GM19239 (cell line): ENCODE data around the gene HLA-DRB1.
A peak's percentile ranks its signal among the peaks of the same experiment; 100 is the strongest.
"Not testable (repeated sequence)": the region's sequence is repeated elsewhere in the genome, so short reads cannot be mapped to it uniquely, and the experiment has no call there.

Experiments
- DNase-seq: peaks from one replicate; pipeline ENCODE4 v3.0.0; 2011; ENCODE audit warnings: low spot score; ENCODE audit not compliant: insufficient read length
- FAIRE-seq: peaks from 2 replicates; lab custom pipeline; 2011; peaks lifted over from hg19 to GRCh38; lab: Jason Lieb, UNC

HLA-DRB1 gene

DNA sequence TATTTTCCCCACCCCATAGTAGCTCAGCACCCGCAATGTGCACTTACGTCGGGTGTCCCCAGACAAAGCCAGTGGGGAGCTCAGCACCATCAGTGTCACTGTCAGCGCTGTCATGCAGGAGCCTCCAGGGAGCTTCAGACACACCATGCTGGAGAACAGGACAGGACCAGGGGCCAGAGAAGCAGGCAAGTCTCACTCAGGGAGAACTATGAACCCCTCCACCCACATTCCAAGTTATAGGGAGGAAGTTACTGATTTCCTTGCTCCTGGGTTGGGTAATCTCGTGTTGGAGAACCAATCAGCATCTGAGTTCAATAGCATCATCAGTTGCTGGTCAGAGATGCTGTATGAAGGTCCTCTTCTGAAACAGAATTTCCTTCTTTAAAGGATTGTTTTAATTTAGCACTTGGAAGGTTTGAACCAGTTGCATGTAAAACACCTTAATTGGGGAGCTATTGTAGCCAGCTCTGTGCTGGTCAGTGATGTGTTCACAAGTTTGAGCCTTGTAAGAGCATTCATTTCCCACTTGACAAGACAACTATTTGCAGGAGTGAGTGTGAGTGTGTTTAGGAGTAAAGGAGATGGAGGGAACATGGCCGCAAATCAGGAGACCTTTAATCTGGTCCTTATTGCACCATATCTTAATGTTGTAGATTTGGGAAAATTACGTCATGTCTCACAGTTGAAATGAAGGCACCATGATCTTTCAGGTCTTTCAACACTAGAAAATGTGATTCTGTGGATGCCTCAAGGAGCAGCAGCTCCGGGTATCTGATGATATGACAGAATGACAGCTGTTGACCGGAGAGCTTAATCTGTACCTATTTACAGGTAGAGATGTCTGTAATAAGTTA lies at the start of gene HLA-DRB1:
TSS of gene HLA-DRB1 (minus strand) at position 253 of the 854 bp plus-strand sequence. CDS start at position 147, 106 bp downstream.
- FAIRE-seq, result peak; percentile 100
- DNase-seq, result no peak

DNA sequence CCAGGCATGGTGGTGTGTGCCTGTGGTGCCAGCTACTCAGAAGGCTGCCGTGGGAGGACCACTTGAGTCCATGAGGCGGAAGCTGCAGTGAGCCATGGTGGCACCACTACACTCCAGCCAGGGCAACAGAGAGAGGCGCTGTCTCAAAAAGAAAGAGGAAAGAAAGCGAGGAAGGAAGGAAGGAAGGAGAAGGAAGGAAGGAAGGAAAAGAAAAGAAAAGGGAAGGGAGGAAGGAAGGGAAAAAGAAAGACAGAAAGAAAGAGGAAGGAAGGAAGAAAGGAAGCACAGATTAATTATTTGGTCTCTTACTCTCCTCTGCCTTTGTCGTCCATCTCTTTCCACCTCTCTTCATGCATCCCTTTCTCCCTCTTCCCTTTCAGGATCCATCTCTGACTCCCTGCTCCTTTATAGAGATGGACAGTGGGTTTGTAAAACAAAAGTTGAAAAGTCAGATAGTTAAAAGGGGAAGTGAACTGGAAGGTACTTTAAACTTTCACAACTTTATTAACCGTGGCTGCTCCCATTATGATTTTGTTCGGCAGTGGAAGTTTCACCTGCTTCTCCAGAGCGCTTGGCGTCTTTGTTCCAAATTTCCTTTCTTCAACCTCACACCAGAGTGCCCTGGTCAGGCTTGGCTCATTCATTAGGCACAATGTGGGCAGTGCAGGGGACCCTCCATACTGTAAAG lies 49.0 kb upstream of the HLA-DRB1 start:
- DNase-seq (no peak), FAIRE-seq (peak; percentile 87)

DNA sequence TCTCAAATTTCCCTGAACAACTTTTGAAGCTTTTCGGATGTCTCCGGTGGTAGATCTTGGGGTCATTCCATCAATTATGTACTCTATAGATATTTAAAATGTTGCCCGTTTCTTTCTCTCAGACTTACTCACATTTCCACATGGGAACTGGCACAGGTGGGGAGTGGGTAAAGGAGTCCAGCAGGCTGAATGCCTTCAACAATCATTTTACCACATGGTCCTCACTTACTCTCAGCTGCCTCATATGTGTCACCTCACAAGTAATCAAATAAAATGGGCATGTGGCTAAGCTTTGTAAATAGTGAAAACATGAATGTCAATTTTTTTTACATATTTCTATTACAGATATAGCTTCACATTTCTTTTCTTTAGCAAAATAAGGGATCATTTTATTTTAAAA lies 48.2 kb upstream of the HLA-DRB1 start:
- peak; percentile 47 for FAIRE-seq
- no peak for DNase-seq

DNA sequence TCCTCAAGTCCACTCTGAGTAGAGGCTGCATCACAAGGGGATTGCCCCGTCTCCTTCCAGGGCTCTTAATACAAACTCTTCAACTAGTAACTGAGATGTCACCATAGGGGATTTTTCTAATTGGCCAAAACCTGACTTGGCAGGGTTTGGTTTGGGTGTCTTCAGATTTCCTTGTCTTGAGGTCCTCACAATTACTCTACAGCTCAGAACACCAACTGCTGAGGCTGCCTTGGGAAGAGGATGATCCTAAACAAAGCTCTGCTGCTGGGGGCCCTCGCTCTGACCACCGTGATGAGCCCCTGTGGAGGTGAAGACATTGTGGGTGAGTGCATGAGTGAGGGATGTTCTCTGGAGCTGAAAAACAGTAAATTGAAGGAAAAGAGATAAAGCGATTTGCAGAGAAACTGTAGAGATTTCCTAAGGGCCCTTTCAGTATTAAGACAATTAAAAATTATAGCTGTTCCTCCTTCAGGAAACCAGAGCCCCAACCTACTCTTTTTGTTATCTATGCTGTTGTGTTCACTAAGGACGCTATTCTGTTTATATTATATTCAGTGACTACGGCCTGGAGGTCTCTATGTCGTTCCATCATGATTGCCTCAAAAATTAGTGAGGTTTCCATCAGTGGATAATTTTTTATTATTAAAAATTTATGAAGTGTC lies 47.7 kb upstream of the HLA-DRB1 start, which contains the start of gene HLA-DQA1:
TSS of gene HLA-DQA1 (plus strand) at position 188 of the 662 bp plus-strand sequence. CDS start at position 241, 53 bp downstream.
- peak; percentile 18 for DNase-seq
- peak; percentile 95 for FAIRE-seq

DNA sequence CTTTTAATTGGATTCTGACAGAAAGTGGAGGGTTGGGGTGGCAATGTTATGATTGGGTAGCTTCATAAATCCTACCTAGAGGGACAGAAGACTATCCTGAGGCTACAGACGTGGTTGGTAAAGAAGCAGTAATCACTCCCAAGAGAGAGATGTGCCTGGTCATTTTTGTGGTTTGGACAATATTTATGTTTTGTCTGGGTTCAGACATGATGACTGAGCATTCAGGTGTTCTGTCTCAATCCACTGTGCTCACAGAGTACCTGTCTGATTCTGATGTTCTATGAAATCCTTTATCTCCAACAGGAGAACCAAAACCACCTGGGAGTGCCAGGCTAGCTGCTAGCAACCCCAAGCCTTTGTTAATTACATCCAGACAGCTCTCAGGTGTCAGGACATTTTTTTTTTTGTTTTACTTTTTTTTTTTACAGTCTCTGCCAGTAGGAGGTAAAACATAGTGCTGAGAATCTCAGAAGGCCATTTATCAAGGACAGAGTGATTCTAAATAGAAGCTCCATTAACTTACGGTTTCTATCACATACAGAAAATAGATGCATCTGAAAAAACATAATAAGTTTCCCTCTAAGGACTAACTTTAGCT lies 46.0 kb upstream of the HLA-DRB1 start:
- FAIRE-seq (peak; percentile 88), DNase-seq (no peak)

DNA sequence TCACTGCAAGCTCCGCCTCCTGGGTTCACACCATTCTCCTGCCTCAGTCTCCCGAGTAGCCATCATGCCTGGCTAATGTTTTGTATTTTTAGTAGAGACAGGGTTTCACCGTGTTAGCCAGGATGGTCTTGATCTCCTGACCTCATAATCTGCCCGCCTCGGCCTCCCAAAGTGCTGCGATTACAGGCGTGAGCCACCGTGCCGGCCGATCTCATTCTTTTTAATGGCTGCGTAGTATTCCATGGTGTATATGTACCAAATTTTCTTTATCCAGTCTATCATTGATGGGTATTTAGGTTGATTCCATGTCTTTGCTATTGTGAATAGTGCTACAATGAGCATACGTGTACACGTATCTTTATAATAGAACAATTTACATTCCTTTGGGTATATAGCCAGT lies 40.1 kb upstream of the HLA-DRB1 start:
- DNase-seq, FAIRE-seq: not testable (repeated sequence)

DNA sequence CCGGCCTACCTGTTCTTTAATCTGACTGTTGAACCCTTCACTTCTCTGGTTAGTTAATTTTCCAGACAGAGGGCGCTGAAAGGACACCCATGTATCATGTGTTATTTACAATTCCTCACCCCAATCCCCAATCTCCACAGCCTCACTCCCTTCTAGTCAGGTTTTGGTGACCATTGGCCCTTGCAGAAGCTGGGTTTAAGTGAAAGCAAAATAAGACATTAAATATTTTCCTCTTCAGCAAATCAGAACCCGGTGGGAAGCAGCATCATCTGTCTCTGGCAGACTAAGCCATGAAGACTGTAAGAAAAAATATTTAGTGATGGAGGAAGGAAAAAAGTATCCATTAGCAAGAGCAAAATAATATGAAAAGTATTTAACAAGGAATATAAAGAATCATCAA lies 38.2 kb upstream of the HLA-DRB1 start:
- FAIRE-seq (peak; percentile 49), DNase-seq (no peak)

DNA sequence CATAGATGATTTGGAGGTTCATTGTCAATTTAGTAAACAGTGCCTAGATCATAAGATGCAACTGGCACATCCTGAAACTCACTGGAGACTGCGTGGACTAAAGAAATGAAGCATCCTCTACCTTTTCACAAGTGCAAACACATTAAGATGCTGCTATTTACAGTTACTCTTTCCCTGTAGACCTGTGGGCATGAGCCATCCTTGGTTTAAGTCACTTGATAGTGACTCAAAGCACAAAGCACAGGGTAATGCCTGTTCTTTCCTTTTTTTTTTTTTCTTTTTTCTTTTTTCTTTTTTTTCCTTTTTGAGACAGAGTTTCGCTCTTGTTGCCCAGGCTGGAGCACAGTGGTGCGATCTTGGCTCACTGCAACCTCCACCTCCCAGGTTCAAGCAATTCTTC lies 37.6 kb upstream of the HLA-DRB1 start:
- no peak for DNase-seq
- FAIRE-seq, result peak; percentile 18

DNA sequence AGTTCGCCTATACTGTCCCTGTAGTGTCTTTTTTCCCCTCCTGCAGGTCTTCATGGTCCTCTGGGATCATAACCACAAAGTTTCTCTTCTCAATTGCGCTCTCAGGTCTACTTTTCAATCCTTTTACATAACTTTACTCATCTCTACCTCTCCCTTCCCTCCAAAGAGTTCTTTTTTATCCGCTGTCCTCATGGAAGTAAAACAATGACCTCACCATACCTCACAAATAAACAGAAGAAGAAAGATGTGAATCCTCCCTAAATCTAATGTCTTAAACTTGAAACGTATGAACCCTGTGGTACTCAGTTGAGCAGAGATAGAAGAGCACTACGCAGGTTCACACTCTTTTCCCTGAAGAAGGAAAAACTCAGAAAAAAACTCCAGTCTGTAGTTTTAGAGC lies 35.5 kb upstream of the HLA-DRB1 start:
- peak; percentile 55 for FAIRE-seq
- no peak for DNase-seq

DNA sequence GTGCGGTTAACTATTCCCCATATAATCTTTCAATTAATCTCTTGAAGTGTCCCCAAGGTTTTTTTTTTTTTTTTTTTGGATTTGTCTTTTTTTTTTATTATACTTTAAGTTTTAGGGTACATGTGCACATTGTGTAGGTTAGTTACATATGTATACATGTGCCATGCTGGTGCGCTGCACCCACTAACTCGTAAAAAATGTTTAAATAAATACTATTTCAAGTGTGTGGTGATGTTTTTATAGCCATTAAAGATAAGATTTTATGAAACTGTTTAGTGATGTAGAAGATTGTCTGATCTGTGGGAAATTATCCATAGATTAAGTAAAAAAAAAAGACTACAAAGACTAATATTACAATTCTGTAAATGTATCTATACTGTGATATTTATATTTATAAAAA lies 34.9 kb upstream of the HLA-DRB1 start:
- no peak for DNase-seq
- FAIRE-seq, result no peak

DNA sequence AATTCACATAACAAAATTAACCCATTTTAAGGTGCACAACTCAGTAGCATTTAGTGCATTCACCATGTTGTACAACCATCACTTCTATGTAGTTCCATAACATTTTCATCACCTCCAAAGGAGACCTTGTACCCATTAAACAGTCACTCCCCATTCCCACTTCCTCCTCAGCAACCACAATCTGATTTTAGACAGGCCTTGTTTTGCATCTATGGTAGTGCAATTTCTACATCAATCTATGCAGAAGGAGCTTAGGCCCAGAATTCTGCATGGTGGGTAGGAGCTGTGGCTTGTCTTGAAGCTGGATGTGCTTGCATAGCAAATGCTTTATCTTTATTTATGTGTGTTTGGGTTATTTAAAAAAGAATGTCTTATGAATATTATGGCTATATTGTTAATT lies 34.0 kb upstream of the HLA-DRB1 start:
- DNase-seq (no peak), FAIRE-seq (peak; percentile 97)

DNA sequence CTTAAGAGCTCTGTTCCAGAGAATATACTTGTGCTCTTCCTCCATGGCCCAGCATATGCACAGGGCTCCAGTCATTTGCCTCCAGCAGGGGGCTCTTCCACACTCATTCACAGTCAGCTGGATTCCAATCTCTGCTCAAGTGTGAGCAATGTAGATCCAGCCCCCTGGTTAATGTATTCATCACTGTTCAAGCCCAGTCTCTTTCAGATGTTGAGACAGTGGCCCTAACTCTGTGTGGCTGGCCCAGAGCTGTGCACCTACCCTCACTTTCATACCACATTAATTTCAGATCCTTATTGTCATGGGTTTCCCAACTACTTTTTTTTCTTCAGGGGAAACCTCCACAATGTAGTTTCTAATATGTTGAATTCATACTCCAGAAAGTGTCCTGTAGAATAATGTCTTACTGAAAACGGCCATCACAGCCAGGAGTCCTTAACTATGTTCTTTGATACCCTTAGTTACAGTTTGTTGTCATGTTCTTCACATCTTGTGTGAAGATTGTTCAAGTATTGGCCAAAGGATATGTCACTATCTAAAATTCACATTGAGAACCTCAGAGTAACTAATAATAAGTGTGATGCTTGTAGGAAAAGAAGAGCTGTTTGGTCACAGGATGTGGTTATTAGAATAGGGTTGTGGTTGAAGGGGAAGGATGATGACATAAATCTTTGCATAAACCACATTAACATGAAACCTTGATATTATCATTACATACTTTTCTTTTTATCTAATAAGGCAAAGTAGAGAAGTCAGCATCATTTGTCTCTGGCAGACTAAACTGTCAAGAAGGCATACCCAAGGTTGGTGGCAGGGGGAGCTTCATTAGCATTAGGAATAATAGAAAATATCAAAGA lies 33.1 kb upstream of the HLA-DRB1 start:
- peak; percentile 99 for FAIRE-seq
- no peak for DNase-seq

DNA sequence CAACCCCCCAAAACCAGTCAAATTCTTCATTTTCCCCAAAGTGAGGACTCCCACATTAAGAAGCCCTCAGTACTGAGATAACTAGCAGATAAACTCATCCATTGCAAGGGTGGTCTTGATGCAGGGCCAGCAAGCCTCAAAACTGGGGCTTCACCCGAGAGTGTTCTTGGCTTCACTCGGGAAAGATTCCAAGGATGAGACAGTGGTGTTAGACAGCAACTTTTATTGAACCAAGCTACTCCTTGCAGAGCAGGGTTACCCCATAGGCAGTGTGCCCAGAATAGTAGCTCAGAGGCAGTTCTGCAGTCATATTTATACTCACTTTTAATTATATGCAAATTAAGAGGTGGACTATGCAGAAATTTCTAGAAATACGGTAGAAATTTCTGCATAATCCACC lies 31.7 kb upstream of the HLA-DRB1 start:
- FAIRE-seq, result no peak
- DNase-seq, result no peak

DNA sequence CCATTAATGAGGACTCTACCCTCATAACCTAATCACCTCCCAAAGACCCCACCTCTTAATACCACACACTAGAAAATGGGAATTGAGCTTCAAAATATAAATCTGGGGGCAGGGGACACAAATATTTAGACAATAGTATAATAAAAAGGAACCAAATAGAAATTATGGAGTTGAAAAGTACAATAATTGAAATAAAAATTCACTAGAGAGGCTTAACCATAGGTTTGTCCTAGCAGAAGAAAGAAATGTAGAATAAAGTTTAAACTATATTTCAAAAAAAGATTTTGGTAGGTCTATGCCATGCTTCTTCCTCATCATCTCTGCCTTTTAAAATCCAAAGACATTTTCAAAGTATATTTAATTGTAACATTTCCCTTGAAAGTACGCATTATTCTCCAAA lies 28.1 kb upstream of the HLA-DRB1 start:
- FAIRE-seq (no peak), DNase-seq (no peak)

DNA sequence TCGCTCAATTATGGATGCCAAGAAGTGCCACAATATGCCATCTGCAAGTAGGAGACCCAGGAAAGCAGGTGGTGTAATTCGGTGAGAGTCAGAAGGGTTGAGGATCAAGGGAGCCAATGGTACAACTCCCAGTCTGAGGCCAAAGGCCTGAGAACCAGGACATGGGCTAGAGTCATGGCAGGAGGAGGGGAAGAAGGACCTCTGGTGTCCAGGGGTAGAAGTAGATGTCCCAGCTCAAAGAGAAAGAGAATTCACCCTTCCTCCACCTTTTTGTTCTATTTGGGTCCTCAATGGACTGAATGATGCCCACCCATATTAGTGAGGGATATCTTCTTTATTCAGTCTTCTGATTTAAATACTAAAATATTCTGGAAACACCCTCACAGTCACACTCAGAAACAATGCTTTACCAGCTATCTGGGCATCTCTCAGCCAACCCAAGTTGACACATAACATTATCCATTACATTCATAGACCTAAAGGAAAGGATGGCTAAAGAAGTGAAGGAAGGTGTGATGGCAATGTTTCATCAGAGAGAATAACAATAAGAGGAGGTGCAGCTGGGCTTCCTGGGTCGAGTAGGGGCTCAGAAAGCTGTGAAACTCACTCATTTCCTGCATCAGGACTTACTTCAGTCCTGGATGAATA lies 26.4 kb upstream of the HLA-DRB1 start:
- DNase-seq (no peak), FAIRE-seq (no peak)

DNA sequence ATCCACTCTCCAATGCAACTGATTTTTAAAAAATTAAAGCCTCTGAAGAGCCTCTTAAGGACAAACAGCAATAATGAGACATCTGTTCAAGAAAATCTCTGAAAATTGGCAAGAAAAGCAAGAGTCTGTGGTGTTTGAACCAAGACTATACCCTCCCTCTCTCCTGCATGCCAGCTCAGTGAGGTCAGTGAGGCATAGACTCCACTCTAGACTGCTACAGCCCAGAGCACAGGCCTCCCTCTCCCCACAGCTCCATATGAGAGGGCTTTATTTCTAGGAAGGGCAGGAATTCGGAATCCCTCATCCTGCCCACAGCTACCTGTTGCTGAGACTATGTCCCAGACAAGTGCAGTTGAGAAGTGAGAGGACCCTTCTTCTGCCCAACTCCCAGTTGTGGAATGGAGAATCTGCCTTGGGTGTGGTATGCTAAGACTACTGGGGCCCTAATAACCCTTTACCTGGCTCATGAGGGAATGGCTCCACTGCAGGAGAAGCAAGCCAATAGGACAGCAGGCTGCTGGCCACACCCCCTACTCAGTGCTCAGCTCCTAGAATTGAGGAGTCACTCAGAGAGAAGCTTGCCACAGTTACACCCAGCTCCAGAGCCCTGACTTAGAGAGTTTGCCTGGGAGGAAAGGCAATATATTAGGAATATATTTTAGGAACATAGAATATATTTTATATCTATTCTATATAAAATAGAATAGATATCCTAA lies 24.9 kb upstream of the HLA-DRB1 start:
- FAIRE-seq (no peak), DNase-seq (no peak)

DNA sequence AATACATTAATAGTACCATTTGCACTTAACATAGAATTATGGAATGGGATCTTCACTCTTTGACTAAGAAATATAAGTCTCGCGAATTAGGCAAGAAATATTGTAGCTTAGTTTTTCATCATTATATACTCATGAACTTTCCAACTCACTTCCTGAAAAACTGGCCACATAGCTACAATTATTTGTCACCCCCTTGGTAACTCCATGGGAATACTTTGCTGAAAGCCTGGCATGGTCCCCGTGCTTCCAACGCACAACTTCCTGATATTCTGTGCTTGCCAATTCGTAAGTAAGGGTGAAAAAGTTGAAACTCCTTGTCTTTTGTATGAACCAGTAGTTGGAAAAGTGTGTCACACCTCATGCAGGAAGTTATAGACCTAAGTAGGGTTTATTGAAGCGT lies 23.8 kb upstream of the HLA-DRB1 start:
- DNase-seq (no peak), FAIRE-seq (no peak)

DNA sequence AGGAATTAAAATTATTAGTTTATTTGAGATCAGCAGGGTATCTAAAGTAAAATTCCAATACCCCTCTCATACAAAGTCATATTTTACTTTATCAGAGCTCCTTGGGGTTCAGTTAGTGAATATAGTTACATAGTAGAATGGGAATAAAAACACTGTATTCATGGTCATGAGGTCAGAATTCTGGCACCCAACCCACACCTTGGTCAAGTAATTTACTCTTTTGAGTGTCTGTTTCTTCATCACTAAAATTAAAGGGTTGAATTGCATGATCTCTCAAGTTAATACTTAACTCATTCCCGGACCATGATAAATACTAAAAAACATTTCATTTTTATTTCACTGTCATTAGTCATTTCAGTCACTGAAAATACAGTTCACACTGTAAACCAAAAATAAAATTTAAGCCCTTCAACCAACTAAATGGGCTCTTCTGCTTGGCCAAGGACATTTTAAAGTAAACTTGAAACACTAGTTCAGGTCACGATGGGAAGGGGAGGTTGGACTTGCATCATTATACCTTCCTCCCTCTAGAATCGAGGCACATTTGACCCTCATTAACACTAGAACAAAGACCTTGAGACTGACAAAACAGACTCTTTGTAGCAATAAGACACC lies 21.1 kb upstream of the HLA-DRB1 start:
- DNase-seq (no peak), FAIRE-seq (peak; percentile 85)
